Brain pericyte (primary cell): ENCODE measurements around the gene RESP18.
A peak's percentile ranks its signal among the peaks of the same experiment; 100 is the strongest.
"Not testable (repeated sequence)": the region's sequence is repeated elsewhere in the genome, so short reads cannot be mapped to it uniquely, and the experiment has no call there.

Source experiments
- DNase-seq: peaks from one replicate; pipeline ENCODE4 v3.0.0-alpha.2; 2012; ENCODE audit warnings: low read depth, low spot score

The RESP18 gene

DNA sequence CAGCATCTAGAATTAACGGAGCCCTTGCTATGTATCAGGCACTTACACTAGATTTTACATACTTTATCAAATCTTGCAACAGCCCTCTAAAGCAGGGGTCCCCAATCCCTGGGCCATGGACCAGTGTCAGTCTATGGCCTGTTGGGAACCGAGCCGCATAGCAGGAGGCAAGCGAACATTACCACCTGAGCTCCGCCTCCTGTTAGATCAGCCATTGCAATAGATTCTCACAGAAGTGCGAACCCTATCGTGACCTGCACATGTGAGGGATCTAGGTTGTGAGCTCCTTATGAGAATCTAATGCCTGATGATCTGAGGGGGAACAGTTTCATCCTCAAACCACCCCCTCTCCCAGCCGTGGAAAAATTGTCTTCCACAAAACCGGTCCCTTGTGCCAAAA is 39.9 kb downstream of the RESP18 start:
- DNase-seq = no peak

DNA sequence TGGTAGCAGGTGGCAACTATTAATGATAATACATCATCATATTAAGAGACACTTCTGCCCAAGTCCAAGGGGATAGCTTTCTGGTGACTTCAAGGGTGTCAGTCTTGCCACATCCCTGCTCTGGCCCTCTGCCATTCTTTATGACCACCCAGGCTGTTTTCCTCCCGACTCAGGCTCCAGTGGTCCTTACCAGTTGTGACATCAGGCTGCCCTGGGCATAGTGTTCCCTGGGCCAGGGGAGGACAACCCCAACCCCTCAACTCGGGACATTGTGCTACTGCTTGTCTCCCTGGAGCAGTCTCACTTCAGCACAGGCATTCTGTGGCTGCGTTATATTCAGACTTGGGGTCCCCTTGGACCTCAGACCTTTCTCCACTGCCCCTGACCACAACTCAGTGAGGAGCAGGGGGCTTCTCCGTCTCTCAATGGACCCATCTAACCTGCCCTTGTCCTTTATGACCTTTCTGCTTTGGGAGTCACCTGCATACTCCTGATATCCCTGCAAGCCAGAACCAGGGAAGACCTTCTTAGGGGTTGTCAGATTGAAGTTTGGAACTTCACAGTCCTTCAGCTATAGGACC is 40.5 kb downstream of the RESP18 start:
- DNase-seq = no peak

DNA sequence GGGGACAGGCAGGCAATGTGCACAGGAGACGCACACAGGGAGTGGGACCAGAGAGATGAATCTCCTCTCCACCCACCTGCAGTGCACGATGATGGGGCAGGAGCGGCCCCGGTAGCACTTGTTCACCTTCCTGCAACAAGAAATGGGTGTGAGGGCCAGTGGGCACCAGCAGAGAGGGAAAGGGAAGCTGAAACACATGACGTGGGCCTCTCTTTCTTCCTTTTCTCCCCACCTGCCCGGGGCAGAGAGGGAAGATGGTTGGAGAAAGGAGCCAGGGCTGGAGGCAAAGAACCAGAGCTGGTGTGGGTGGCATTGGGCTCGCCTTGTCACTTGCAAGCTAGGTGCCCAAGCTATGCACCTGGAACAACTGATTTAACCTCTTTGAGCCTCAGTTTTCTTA is 41.1 kb downstream of the RESP18 start:
- no peak for DNase-seq

DNA sequence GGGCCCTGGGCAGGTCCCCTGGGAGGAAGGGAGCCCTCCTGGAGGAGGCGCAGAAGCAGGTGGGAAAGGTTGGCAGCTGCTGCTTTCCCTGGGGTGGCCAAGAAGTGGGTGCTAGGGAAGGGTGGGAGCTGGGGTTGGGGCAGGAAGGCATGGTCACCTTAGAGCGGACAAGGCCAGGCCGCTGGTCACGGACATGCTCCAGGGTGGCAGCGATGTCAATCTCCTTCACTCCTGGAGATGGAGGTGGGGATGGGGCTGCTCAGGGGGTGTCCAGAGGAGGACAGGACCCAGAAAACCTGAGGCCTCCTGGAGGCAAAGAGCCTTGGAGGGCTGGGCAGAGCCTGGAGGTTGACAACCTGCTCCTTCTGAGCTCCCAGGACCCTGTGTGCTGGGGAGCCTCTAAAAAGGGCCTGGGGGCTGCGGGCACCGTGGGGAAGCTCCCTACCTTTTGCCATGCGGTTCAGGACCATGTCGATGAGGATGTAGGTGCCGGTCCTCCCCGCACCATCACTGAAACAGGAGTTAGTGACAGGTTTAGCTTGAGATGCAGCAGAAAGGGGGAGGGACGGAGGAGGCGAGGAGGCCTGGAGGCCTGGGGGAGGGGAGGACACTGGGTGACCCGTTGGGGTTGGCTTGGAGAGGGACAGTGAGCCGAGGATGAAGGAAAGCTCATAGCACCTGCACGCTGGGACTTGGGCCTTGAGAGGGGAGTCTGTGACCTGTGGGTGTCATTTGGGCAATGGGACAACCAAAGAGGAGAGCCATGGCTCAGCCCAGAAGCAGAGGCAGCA is 42.0 kb downstream of the RESP18 start:
- DNase-seq = no peak

DNA sequence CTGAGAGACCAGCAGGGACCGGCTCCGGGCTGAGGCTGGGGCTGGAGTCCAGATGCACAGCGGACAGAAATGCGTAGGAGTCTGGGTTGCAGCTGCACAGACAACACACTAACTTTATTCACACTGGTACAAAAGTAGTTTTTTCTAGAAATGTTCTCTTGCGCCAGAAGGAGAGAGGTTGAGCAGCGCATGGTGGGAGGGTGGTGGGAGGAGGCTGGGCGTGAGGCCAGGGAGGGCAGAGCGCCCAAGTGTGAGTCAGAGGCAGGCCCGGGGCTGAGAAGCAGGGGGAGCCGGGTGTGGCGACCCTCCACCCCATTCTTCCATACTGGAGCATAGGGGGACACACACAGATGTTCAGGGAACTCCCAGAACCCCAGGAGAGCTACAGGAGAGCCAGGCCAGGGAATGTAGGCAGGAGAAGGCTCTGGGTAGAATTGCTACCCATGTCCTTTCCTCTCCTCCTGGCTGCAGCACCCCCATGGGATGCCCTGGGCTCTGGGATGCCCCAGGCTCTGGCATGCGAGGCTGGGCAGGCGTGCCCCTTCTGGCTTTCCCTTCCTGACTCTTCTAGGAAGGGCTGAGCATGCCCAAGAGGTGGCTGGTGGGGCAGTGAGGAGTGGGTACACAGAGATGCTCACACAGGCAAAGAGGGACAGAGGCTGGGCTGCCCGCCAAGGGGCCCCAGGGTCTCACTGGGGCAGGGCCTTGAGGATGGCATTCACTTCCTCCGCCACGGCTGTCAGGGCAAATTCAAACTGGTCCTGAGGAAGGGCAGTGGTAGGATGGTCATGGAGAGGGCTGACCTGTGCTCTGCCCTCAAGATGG is 42.8 kb downstream of the RESP18 start:
- DNase-seq = peak; percentile 77

DNA sequence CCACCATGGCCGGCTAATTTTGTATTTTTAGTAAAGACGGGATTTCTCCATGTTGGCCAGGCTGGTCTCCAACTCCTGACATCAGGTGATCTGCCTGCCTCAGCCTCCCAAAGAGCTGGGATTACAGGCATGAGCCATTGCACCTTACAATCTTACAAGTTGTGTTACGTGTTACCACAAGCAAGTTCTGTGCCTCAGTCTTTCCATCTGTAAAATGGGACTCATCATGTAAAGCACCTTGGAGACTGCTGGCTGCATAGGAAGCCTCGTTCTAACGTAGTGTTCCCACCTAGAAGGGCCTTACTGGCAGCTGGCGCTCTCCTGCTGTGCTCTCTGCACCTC is 43.4 kb downstream of the RESP18 start:
- no peak for DNase-seq

DNA sequence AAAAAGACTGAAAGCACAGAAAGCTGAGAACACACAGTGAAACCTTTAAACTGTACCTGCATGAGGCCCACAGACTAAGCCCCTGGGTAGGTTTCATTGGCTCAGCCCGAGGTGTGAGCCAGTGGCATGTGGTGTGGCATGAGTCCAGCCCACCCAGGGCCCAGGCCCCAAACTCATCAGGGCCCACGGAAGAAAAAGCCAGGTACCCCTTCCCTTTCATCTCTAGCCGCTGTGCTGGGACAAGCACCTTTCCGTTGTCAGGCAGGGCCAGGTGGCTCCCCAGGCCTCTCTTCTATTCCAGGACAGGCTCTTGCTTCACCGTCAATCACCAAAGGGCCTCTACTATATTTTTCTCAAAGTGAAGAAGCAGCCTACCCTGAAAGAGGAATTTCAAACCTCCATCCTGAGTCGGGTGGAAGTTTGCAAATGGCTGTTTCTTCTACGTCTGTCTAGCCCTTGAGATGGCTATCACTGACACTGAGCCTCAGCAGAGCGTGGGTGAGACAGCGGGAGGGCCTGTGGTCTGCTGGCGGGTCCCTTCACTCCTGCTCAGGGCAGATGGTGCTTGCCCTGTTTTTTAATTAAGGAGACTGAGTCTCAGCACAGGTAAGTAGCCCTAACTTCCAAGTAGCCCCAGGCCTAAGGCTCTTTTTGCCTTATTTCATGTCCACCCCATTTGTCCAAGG is 44.8 kb downstream of the RESP18 start:
- no peak for DNase-seq

DNA sequence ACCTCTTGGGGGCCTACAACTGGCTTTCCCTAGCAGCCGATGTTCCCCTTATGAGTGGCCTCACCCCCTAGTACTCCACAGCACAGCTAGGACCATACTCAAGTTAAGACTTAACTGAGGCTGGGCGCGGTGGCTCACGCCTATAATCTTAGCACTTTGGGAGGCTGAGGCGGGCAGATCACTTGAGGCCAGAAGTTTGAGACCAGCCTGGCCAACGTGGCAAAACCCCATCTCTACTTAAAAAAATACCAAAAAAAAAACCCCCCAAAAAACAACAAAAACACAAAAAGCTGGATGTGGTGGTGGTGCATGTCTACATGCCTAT is 45.5 kb downstream of the RESP18 start:
- not testable (repeated sequence) for DNase-seq

DNA sequence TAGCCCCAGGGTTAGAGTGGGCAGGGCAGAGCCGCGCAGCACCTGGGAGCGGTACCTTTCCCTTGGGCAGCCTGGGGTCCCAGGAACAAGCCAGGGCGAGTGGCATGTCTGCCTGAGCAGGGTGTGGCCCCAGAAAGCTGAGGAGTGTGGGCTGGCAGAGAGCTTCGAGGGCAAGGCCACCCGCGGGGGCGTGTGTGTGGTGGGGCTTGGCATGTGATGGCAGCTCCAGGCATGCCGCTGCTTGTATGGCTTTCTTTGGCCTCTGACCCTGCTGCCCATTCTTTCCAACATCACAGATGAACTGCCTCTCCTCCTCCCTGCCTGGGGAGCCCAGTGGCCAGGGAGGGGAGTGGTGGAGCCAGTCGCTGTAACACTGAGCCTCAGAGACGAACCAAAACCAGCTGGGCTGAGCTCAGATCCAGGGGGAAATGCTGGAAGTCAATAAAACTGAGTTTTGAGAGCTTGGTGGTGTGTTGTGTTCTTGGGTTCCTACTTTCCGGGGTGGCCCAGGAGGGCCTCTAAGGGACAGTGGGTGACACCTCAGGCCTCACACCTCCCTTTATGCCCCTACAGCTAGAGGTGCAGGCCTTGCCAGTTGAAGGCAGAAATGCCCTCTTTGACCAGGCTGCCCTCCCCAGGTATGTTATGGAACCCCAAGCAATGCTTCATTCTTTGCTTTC is 46.0 kb downstream of the RESP18 start:
- no peak for DNase-seq

DNA sequence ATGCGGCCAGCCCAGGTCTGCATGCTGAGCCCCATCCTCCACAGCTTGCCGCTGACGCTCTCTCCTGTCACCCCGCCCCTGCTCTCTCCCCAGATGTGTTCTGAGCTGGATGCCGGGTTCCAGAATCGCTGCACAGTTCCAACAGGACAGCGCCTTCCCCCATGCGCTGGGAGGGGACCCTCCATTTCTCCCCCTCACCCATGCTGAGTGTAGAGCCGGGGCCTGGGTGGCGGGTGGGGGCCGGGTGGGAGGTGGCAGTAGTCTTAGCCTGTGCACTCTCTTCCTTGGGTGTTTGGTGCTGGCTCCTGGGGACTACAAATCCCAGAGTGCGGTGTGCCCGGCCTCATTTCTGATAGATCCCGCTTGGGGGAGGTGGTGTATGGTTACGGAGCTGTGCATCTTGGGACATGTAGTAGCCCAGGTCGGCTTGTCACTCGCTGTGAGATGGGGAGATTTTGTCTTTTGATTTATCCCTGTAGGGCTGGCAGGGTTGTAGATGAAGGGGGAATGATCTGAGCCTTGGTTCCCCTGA is 46.6 kb downstream of the RESP18 start:
- DNase-seq = no peak

DNA sequence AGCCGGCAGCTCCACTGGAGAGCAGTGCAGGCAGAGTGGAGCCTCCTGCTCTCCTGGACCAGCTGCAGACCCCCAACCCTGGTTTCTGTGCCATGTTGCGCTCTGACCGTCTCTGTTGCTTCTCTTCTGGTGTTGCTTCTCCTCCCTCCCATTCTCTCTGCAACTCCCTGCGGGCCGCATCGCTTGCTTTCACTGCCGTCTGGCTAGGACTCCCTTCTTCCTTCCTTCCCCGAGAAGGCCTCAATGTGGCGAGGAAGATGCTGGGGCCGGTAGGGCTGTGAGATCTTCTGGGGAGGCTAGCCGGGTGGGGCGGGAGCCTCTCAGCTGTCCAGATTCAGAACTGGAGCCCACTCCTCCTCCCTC is 47.2 kb downstream of the RESP18 start:
- DNase-seq = no peak

DNA sequence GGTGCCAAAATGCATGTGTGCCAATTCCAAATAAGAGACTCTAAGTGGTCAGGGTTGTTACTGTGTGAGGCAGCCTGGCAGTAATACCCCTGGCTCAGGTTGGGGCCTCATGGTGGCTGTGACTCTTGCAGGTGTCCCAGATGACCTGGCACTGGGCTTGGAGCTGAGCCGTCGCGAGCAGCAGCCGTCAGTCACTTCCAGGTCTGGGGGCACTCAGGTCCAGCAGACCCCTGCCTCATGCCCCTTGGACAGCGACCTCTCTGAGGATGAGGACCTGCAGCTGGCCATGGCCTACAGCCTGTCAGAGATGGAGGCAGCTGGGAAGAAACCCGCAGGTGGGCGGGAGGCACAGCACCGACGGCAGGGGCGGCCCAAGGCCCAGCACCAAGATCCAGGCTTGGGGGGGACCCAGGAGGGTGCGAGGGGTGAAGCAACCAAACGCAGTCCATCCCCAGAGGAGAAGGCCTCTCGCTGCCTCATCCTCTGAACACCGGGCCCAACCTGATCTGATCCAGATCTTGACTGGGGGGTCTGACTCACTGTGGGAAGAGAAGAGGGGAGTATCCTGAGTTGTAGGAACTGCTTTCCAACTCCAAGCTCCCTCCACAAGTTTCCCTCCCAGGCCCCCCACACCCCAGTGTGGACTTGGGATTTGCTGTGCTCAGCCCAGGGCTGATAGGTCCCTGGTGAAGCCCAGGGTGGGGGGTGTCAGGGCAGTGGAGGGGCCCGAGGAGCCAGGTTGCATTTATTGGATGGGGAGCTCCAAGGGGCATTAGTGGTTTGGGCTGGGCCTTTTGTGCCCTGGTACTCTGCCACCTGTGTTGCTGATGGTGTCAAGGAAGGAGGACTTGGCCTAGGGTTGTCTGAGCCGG is 47.8 kb downstream of the RESP18 start:
- no peak for DNase-seq

DNA sequence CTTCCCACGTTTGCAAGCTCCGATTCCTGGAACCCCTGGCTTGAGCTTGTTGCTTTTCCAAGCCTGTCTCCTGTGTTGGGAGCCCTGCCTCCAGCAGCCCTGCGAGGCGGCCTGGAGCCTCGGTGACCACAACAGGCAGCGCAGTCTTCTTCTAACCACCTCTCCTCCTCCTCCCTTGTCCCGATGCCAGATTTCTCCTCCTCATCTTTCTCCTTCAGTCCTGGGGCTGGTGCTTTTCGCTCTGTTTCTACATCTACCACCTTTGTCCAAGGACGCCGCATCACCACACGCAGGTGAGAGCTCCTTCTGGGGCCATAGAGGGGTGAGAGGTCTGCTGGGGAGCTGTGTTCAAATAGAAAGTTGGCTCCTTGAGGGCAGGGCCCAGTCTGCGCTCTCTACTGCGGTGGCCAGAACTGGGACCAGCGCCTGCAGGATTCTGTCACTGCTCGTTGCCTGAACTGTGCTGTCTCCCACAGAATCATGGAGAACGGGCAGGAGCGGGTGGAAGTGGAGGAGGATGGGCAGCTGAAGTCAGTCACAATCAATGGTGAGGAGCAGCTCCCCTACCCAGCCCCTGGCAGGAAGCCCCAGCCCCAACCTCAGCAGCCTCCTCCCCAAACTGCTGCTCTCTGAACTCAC is 49.5 kb downstream of the RESP18 start:
- no peak for DNase-seq

DNA sequence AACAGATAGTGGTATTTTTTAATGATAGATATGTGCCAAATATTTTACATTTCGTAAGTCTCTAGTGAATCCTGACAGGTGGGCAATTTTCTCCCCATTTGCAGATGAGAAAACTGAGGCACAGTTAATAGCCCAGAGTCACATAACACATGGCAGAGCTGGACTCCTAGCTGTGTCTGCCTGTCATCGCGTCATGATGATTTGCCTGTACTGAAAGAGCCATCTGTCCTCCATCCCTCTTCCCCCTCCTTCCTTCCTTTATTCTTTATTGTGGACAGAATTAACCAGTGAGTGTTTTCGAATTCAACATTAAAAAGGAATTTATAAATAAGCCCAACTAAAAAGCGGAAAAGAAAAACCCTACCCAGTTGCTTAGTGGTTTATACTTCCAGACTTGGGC is 50.2 kb downstream of the RESP18 start:
- DNase-seq = no peak

DNA sequence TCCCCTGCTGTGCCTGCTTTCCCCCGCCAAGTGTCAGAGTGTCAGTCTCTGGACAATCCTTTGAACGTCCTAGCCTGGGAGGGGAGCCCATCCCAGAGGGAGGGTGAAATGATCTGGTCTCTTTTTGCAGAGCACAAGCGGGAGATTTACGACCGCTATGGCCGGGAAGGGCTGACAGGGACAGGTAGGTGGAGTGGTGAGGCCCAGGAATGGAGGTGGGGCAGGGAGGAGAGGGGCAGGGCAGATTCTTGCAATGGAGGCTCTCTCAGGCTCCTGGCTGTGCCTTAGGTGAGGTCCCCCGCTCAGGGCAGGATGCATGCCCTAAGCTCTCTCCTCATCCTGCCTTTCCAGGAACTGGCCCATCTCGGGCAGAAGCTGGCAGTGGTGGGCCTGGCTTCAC is 51.0 kb downstream of the RESP18 start:
- no peak for DNase-seq

DNA sequence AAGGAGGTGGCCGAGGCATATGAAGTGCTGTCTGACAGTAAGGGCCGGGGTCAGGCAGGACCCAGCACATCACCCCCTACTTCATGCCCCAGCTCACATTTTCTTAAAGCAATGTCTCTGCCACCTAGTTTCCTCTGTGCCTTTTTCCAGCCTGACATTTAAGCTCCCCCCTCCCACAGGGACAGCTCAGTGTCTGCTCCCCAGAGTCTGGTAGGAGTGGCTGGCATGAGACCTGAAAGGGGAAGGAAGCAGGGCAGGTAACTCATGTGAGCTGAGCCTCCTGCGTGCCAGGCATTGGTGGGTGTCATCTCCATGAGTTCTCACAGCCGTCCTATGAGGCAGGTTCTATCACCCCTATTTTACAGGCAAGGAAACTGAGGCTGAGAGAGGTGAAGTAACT is 51.9 kb downstream of the RESP18 start:
- no peak for DNase-seq

DNA sequence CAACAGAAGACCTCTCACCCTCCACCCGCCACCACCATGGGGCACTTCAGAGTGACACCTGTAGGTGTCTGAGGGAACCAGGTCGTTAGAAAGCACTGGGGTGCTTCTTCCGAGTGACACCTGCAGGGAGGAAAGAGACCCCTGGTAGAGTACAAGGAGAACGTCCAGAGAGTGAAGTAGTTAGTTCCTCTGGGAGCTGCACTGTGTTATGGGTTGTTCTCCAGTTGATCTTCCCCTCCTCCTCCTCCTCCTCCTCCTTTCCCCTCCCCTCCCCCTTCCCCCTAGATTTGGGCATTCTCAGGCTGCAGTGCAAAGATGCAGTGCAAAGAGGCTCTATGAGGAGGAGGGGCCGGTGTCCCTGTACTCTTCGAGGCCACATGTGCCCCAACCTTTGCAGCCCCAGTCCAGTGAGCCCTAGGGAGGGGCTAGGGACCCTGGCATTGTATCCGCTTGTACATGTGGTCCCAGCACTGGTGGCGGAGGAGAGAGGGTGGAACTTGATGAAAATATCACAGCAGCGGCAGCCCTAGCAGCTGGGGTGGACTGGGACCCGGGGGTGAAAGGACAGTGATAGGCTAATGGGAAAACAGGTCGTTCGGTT is 52.5 kb downstream of the RESP18 start:
- DNase-seq = no peak

DNA sequence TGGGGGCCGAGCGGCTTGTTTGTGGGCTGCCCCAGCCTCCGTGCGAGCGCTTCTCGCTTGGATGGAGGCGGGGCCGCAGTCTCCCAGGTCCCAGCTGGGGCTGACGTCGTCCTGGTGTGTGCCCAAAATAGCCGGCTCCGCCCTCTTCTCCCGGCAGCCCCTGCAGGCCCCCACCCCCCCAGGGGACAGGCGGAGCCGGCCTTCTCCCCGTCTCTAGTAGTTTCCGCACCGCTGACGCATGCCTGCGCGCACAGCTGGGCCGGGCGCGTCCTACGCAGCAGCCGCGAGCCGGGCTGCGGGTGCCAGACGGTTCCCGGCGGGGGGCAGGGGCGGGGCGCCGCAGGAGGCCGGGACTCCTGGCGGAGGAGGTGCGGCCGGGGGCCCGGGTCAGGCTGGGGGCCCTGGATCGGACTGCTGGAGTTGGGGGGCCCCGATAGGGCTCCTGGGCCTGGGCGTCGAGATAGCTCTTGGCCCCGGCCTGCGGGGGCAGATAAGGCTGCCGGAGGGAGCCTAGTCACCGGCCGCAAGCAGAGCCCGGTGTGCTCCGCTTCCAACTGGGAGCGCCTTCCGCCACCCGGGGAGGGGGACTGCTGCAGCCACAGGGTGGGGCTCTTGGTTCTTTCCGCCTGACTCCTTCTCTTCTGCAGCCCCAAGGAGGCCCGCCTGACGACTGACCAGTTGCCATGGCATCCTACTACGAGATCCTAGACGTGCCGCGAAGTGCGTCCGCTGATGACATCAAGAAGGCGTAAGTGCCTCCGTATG is 53.2 kb downstream of the RESP18 start, which contains the start of gene DNAJB2:
DNAJB2 (plus strand) TSS at position 216 of the 765 bp plus-strand sequence; CDS start at position 684, 468 bp downstream.
- DNase-seq = peak; percentile 92

DNA sequence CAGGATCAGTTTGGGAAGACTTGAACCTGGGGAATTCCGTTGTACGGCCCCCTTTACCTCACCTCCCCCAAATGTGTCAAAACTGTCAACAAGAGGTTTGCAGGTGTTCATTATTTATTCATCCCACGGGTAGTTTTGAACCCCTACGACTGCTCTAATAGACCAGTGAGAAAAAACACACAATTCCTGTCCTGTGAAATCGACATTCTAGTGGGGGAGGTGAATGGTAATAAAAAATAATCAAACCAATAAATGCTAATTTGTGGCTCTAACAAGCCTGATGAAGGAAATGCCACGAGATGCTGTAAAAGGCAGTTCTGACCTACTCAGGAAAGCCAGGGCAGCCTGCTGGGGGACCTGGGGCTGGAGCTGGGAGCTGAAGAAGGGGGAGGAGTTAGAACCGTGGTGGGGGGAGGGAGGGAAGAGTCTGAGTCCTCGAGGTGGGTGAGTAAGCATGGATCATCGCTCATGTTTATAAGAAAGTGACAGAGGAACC is 53.8 kb downstream of the RESP18 start:
- DNase-seq = no peak
